HepG2 (cell line): ENCODE measurements around the gene RP2. TPM values are rescaled to one million over a fixed set of nuclear protein-coding genes. Genes with fewer than 3 reads are reported as not detected.

Experiments
- BHLHE40 ChIP-seq: IDR thresholded peaks from 2 replicates; pipeline ENCODE4 v1.6.1; 2011; ENCODE audit warnings: low read length, improper control_type of control experiment
- DBP ChIP-seq: sonication (generic); formaldehyde crosslinking; IDR thresholded peaks from 2 replicates; pipeline ENCODE4 v1.4.0; 2020; ENCODE audit warnings: missing genetic modification reagents; ENCODE audit errors: not compliant biosample characterization
- EHMT2 ChIP-seq: fragments of 200-600 bp; sonication (generic); IDR thresholded peaks from 2 replicates; pipeline ENCODE4 v1.7.0; 2017; ENCODE audit warnings: antibody characterized with exemption, low read depth, low read length, borderline replicate concordance
- ELF1 ChIP-seq: sonication (generic); formaldehyde crosslinking; IDR thresholded peaks from 2 replicates; pipeline ENCODE4 v1.4.0; 2020; ENCODE audit warnings: missing genetic modification reagents
- EZH2 ChIP-seq: conservative IDR thresholded peaks from 2 replicates; pipeline ENCODE4 v1.6.1; 2012; ENCODE audit warnings: mild to moderate bottlenecking, low read depth, low read length, moderate library complexity
- KMT2B ChIP-seq: IDR thresholded peaks from 2 replicates; pipeline ENCODE4 v1.6.1; 2016; ENCODE audit warnings: missing genetic modification reagents, missing compliant biosample characterization
- MAFG ChIP-seq: sonication (generic); formaldehyde crosslinking; IDR thresholded peaks from 2 replicates; pipeline ENCODE4 v1.5.1; 2020; ENCODE audit warnings: mild to moderate bottlenecking, missing genetic modification reagents
- MAZ ChIP-seq, 2 experiments: sonication (generic) in 1 of 2; formaldehyde crosslinking in 1 of 2; IDR thresholded peaks; 2 replicates each; pipeline versions ENCODE4 v1.5.0 to v1.6.1; 2012 to 2020; ENCODE audit warnings: low read depth in 2 of 2, mild to moderate bottlenecking in 2 of 2, borderline replicate concordance in 1 of 2, improper control_type of control experiment in 1 of 2, low read length in 1 of 2, missing genetic modification reagents in 1 of 2, moderate library complexity in 1 of 2
- MLXIP ChIP-seq: sonication (generic); formaldehyde crosslinking; IDR thresholded peaks from 2 replicates; pipeline ENCODE4 v1.9.0; 2021; ENCODE audit warnings: missing genetic modification reagents, borderline replicate concordance
- NFIC ChIP-seq: IDR thresholded peaks from 2 replicates; pipeline ENCODE4 v1.6.1; 2012; ENCODE audit warnings: mild to moderate bottlenecking, low read length, inconsistent platforms
- PRDM4 ChIP-seq: sonication (generic); formaldehyde crosslinking; IDR thresholded peaks from 2 replicates; pipeline ENCODE4 v1.9.0; 2021; ENCODE audit warnings: missing genetic modification reagents, borderline replicate concordance
- SAP130 ChIP-seq: IDR thresholded peaks from 2 replicates; pipeline ENCODE4 v1.6.1; 2016; ENCODE audit warnings: low read depth
- SKIL ChIP-seq: sonication (generic); formaldehyde crosslinking; IDR thresholded peaks from 2 replicates; pipeline ENCODE4 v1.8.0; 2022; ENCODE audit warnings: missing genetic modification reagents, mild to moderate bottlenecking, moderate library complexity, borderline replicate concordance
- SMC3 ChIP-seq: IDR thresholded peaks from 2 replicates; pipeline ENCODE4 v1.6.1; 2011; ENCODE audit warnings: low read length, improper control_type of control experiment
- SOX6 ChIP-seq, 2 experiments: fragments of 450-650 bp in 1 of 2; sonication (generic) in 1 of 2; formaldehyde crosslinking in 1 of 2; IDR thresholded peaks; 2 replicates each; pipeline versions ENCODE4 v1.4.0 to v1.6.1; 2017 to 2020; ENCODE audit warnings: antibody characterized with exemption in 1 of 2, mild to moderate bottlenecking in 1 of 2, missing genetic modification reagents in 1 of 2
- polyA plus RNA-seq, 8 experiments: library from polyadenylated mRNA; depleted of rRNA in 3 of 8; stranded (reverse) in 7 of 8; unstranded in 1 of 8; fragments of >200 nt; fragmentation: Illumina TruSeq in 4 of 8; extraction: Trizol in 4 of 8; gene quantifications; 2 replicates each; pipeline versions ENCODE4 v1.2.1 to v1.2.3, GENCODE V29; 2011 to 2016; ENCODE audit warnings: low read depth in 4 of 8, missing spikeins in 1 of 8, mixed read lengths in 1 of 8; ENCODE audit not compliant: insufficient read depth in 1 of 8
- total RNA-seq, 5 experiments: library from RNA; depleted of rRNA; stranded (reverse); fragments of >200 nt; fragmentation: Illumina TruSeq; extraction: Trizol; gene quantifications; 2 replicates each; pipeline ENCODE4 v1.2.3, GENCODE V29; 2016; ENCODE audit warnings: low read depth in 1 of 5
- TF ChIP-seq, protein P1 (sequence below): IDR thresholded peaks from 2 replicates; pipeline ENCODE4 v1.6.1; 2016; ENCODE audit warnings: missing compliant biosample characterization, missing genetic modification reagents, borderline replicate concordance
- TF ChIP-seq, protein P2 (sequence below): sonication (generic); formaldehyde crosslinking; conservative IDR thresholded peaks from 2 replicates; pipeline ENCODE4 v1.8.0; 2022; ENCODE audit warnings: mild to moderate bottlenecking, moderate library complexity, missing genetic modification reagents

The RP2 gene
- total and polyA plus RNA-seq, 2 of the 13 experiments (the other 11 are each of a cell fraction or from before 2014, with no cell fraction given), result 5.0 to 9.9 TPM

DNA sequence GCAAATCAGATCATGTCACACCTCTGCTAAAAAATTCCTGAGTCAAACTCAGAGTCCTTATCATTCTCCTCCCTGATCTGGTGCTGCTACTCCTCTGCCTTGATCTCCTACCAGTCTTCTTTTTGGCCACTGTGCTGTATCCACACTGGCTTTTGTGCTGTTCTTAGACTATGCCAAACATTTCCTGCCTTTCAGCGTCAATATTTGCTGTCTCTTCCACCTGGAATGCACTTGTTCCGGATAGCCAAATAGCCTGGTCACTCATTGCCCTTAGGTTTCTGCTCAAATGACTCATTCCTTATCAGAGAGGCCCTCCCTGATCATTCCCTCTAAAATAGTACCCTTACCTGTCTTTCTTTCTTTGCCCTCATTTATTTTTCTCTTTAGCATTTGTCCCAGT lies 24.4 kb upstream of the RP2 start (continued):
- TF ChIP-seq, protein P1, sequence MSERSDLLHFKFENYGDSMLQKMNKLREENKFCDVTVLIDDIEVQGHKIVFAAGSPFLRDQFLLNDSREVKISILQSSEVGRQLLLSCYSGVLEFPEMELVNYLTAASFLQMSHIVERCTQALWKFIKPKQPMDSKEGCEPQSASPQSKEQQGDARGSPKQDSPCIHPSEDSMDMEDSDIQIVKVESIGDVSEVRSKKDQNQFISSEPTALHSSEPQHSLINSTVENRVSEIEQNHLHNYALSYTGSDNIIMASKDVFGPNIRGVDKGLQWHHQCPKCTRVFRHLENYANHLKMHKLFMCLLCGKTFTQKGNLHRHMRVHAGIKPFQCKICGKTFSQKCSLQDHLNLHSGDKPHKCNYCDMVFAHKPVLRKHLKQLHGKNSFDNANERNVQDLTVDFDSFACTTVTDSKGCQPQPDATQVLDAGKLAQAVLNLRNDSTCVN (CRISPR knock-in tag), result no peak
- TF ChIP-seq DBP (CRISPR knock-in tag), result no peak
- TF ChIP-seq SKIL (CRISPR knock-in tag), result peak; percentile 43; the same call in 1 of the 2 replicates
- no peak for TF ChIP-seq EHMT2
- no peak for TF ChIP-seq MAZ (IDR thresholded peaks at IDR 0.05; ENCODE audit: borderline replicate concordance, low read depth, low read length)
- no peak for TF ChIP-seq MAZ (CRISPR knock-in tag; IDR thresholded peaks at IDR 0.05; ENCODE audit: low read depth)
- TF ChIP-seq SMC3, result no peak
- TF ChIP-seq SAP130, result peak; percentile 65
- TF ChIP-seq BHLHE40, result no peak
- TF ChIP-seq MAFG (CRISPR knock-in tag), result no peak
- TF ChIP-seq NFIC, result peak; percentile 52; the same call in 1 of the 2 replicates
- TF ChIP-seq EZH2, result no peak
- TF ChIP-seq KMT2B, result no peak
- TF ChIP-seq MLXIP (CRISPR knock-in tag), result no peak
- TF ChIP-seq ELF1 (CRISPR knock-in tag), result no peak
- TF ChIP-seq SOX6 (IDR thresholded peaks at IDR 0.05), result no peak
- peak; percentile 45; the same call in 1 of the 2 replicates for TF ChIP-seq SOX6 (CRISPR knock-in tag; IDR thresholded peaks at IDR 0.05)
- TF ChIP-seq, protein P2, sequence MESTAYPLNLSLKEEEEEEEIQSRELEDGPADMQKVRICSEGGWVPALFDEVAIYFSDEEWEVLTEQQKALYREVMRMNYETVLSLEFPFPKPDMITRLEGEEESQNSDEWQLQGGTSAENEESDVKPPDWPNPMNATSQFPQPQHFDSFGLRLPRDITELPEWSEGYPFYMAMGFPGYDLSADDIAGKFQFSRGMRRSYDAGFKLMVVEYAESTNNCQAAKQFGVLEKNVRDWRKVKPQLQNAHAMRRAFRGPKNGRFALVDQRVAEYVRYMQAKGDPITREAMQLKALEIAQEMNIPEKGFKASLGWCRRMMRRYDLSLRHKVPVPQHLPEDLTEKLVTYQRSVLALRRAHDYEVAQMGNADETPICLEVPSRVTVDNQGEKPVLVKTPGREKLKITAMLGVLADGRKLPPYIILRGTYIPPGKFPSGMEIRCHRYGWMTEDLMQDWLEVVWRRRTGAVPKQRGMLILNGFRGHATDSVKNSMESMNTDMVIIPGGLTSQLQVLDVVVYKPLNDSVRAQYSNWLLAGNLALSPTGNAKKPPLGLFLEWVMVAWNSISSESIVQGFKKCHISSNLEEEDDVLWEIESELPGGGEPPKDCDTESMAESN (CRISPR knock-in tag), result no peak
- TF ChIP-seq PRDM4 (CRISPR knock-in tag), result no peak
